Inflammatory macrophage (primary cell): ENCODE results near the gene ABCC5.

ENCODE experiments used
- DNase-seq, 2 donors: peaks; one replicate each; pipeline ENCODE4 v3.0.0-alpha.2; 2020 to 2022

Gene ABCC5

DNA sequence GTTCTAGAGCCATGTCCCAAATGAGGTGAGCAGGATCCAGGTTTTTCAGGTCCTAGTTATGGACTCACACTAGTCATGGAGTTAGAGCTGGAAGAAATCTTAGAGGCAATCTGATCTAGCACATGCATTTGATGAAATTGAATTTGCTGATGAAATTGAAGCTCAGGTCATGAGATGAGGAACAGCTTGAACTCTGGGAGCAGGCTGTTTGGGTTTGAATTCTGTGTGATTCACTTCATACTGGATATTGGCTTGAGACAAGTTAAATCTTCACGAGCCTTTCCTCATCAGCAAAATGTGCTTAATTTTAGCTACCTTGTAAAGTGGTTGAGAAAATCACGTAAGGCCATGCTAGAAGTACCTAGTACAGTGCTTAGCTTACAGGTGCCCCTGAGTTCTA, 99.5 kb downstream of the ABCC5 start:
- no peak for DNase-seq

GRCh38 chr3:183917776-183918175, 99.9 kb downstream of the ABCC5 start:
- no peak for DNase-seq

GRCh38 chr3:183914856-183915255, 102.8 kb downstream of the ABCC5 start:
- DNase-seq: no peak

GRCh38 chr3:183913580-183913920, 104.1 kb downstream of the ABCC5 start:
- DNase-seq: no peak

GRCh38 chr3:183912895-183913579, 104.6 kb downstream of the ABCC5 start:
- no peak for DNase-seq

DNA sequence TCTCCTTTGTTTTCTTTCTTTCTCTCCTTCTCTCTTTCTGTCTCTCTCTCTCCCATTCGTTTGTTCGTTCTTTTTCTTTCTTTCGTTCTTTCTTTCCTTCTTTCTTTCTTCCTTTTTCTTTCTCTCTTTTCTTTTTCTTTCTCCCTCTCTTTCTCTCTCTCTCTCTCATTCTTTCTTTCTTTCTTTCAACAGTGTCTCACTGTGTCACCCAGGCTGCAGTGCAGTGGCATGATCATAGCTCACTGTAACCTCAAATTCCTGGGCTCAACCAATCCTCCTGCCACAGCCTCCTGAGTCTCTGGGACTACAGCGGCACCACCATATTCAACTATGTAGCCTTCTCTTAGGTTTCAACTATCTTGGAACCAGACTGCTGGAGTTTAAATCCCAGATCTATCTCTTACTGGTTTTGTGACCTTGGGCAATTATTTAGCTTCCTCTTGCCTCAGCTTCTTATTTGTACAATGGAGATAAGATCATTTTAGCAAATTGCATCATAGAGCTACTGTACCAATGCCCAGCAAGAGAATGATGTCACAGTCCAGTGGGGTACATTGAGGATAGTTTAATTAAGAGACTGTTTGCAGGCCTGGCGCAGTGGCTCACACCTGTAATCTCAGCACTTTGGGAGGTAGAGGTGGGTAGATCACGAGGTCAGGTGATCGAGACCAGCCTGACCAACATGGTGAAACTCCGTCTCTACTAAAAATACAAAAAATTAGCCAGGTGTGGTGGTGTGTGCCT, 105.7 kb downstream of the ABCC5 start:
- DNase-seq: peak in 1 of 2 donors; percentile 20

GRCh38 chr3:183911087-183911486, 106.6 kb downstream of the ABCC5 start:
- DNase-seq: no peak

GRCh38 chr3:183909030-183909600, 108.6 kb downstream of the ABCC5 start:
- no peak for DNase-seq

DNA sequence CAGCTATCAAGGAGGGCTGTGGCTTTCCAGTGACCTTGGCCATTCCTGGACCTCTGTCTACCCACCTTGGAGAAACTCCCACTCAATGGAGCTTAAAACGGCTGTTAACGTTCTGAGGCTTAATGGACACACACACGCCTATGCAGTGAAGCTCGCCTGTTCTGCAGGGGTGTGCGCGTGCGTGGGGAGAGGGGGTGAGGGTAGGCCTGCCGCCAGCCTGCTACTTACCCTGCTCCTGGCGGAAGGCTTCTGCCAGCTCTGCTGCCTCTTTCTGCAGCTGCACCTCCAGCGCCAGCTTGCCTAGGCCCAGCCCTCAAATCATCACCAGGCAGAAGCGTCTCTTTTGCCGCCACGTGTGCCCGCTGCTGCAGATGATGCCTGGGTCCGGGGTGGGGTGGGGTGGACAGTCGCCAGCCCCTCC, 109.8 kb downstream of the ABCC5 start:
- DNase-seq: no peak

GRCh38 chr3:183907176-183907575, 110.5 kb downstream of the ABCC5 start:
- no peak for DNase-seq

- DNase-seq: no peak
Measured at GRCh38 chr3:183906234-183906921, 111.3 kb downstream of the ABCC5 start.

GRCh38 chr3:183904833-183905780, 112.6 kb downstream of the ABCC5 start:
- no peak for DNase-seq

DNA sequence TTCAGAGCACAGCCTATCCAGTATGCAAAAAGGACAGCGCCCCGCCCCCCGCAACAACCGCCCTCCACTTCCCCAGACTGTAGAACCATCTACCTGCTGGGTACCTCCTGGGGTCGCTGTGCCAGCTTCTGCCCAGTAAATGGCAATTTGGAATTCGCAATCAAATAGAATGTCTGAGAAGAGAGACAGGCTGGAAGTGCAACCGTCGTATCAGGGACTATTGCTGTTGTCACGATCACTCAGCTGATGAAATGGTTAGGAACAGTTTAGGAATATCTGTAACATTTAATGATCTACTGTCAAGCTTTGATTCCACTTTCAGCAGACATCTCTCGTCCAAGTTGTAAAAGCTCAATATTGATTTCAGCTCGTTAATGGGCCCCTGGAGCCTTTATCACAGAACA, 119.7 kb downstream of the ABCC5 start:
- DNase-seq: no peak

DNA sequence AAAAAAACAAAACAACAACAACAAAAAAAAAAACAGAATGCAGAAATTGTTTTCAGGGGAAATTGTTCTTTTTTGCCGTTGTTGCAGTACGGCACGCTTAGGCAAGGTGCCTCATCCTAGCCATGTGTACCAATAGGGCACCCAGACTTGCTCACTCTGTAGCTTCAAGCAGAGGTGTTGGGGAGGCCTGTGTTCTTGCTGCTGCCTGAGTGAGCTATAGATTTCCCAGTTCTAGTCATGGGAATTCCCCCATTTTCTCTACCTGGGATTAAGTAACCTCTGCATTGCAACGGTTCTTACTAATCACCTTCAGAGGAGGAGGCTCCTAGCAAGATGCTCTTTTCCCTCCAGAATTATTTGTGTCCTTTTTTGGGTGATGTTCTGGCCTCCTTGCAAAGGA, 120.1 kb downstream of the ABCC5 start:
- no peak for DNase-seq

DNA sequence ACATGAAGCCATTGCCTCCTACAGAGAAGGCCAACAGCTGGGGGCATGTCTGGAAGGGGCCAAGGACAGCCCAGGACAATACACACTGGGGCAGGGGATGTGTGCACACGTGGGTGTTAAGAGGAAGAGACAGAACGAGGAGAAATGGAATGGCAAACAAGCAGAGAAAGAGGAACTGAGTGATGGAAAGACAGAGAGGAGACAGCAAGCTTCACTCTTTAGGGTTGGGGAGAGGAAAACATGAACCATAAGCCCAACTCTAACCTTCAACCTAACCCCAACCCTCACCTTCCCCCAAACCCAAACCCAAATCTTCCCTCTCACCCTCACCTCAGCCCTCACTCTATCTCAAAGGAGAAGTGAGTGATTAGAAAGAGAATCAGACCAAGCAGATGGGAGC, 121.1 kb downstream of the ABCC5 start:
- peak in 1 of 2 donors; percentile 18 for DNase-seq

DNA sequence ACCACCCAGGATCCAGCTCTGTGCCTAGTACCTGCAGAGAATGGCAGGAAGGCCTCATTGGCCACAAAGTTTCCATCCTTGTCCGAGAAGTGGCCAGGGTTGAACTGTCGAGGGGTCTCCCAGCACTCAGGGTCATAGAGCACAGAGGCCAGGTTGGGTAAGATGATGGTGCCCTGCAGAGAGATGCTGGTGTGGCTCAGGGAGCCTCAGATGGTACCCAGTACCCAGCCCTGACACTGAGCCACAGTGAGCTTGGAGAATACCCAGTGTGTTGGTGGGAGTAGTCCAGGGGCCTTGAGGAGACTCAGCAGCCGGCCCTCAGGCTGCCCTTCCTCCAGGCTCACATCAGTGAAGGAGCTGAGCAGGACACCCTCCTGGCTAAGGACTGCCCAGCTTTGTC, 121.5 kb downstream of the ABCC5 start:
- no peak for DNase-seq

DNA sequence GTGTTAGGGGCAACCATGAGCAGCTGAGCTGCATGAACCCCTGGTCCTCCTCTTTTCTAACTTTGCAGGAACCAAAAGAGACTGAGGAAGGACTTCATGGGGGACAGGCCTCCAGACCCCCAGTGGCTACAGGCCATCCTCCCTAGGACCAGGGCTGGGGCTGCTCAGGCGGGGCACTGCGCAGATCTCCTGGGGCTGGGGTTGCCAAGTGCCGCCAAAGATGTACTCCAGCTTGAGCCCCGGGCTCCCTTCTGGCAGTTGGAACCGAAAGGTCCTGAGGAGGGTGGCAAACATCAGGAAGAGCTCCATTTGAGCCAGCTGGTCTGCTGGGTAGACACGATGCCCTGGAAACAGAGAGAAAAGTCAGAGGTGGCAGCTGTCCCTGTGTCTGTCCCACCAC, 121.9 kb downstream of the ABCC5 start:
- no peak for DNase-seq

DNA sequence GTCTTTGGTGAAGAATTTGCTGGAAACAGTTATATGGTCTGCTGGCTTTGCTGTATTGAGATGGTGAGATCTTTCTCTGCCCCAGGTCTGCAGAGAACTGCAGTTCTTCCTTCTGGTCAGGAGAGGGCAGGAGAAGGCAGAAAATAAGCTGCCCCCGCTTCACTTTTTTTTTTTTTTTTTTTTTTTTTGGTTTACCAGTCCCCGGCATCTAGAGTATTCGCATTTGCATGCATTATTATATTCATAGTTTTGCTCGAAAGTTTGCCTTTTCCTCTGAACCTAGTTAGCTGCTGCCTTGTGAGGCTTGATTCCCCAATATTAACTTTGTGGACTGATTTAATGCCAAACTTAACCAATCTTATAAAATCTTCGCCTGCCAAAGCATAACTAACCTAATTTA, 122.4 kb downstream of the ABCC5 start:
- peak; percentile 56 to 57 for DNase-seq

DNA sequence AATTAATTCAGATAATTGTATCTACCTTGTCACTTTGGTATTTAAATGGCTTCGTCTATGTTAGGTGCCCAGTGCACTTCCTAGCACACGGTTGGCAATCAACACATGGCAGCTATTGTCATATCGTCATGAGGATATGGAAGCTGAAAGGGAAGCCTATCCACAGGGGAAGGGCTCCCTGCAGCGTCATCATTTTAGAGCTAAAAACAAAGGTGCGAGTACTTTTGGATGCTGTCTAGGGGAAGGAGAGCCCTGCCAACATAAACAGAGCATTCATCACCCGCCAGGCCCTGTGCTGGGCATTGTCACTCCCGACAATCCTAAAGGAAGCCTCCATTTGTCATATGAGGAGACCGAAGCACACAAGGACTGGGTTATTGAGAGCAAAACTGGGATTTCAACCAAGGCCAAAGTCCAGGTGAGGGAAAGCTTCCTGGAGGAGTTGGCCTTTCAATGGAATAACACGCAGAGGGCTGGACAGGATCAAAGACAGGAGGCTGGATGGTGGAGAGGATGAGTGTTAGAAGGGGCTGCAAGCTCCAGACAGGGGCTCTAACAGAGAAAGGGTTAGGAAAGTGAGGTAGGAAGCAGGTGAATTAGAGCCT, 125.0 kb downstream of the ABCC5 start:
- no peak for DNase-seq

DNA sequence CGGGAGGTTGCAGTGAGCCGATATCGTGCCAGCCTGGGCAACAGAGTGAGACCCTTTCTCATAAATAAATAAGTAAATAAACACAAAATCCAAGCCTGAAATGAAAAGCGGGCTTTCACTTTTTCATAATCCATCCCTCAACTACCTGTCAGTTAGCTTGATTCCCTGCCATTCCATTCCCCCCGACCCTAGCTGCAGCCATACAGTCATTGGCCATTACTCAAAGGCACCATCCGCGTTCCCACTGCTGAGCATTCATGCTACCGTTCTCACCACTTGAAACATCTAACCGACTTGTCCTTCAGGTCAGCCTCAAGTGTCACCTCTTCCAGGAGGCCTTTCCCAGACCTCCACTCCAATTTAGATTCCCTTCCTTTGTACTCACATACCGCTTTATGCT, 131.9 kb downstream of the ABCC5 start:
- no peak for DNase-seq

DNA sequence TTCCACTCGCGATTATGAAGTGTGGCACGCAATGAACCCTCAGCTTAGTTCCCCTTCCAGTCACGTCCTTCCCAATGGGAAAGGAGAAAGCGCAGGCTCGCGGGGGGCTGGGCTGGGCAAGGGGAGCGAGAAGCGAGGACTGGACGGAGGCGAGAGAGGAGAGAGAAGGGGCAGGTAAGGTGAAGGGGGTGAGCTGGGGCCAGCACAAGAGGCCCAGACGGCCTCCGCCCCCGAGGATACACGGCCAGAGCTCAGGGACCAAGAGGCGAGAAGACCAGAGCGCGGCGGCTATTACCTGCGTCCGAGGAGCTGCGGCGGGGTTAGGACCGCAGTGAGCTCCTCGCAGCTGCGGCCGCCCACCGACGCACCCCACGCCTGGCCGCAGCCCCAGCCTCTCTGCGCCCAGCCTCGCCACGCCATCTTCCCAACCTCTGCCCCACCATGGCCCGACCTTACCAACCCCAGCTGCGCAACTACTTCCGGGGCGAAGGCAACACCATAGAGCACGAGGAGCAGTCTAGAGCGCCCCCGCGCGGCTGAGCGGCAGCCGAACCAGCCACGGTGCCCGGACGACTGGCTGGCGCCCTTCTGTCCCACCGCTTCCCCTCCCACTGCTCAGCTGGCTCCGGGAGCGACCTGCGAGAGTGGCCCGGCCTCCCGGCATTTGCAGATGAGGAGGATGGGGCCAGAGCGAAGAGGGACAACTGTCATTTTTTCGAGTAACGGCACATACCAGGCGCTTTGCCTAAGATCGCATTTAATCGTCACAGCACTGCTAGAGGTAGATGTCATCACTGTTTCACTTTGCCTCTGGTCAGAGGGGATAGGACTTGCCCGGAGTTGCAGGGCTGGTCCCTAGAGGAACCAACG, 133.0 kb downstream of the ABCC5 start, which contains the start of gene PARL:
Gene PARL, minus strand, starts transcription at position 454 of the 870 bp plus-strand sequence. Its CDS starts 34 bp downstream, at position 420.
- DNase-seq: peak; percentile 96 to 97
